Fibroblast of the aortic adventitia (primary cell): ENCODE results near the gene HOXB7. TPM values are rescaled to one million over a fixed set of nuclear protein-coding genes. Genes with fewer than 3 reads are reported as not detected.

Experiments used
- DNase-seq: peaks from one replicate; pipeline ENCODE4 v3.0.0-alpha.2; 2010; ENCODE audit warnings: low read depth
- H3K4me3 ChIP-seq: 2 replicates; pipeline ENCODE4 v1.5.1; 2011; ENCODE audit warnings: low read depth, mild to moderate bottlenecking, control low read depth, low read length, moderate library complexity
- CTCF ChIP-seq: IDR thresholded peaks from 2 replicates; pipeline ENCODE4 v1.5.1; 2011; ENCODE audit warnings: mild to moderate bottlenecking, low read length, control low read depth, inconsistent platforms; ENCODE audit not compliant: insufficient read depth
- total RNA-seq: library from RNA; depleted of rRNA; stranded (reverse); fragments of >200 nt; gene quantifications from 2 replicates; pipeline ENCODE4 v1.2.3, GENCODE V29; 2012; ENCODE audit warnings: low replicate concordance

HOXB7 gene
- total RNA-seq, 1 donor: 0.18 TPM

GRCh38 chr17:48575066-48575582 lies 35.7 kb downstream of the HOXB7 start:
- peak; percentile 74 for DNase-seq
- no peak for TF ChIP-seq CTCF
- peak overlapping the region; percentile 59 for H3K4me3 ChIP-seq

GRCh38 chr17:48574505-48575065 lies 36.2 kb downstream of the HOXB7 start:
- DNase-seq: no peak
- peak overlapping the region; percentile 59 for H3K4me3 ChIP-seq
- TF ChIP-seq CTCF: no peak

GRCh38 chr17:48571826-48572417 lies 38.9 kb downstream of the HOXB7 start:
- peak; percentile 55 for DNase-seq
- peak overlapping the region; percentile 59 for H3K4me3 ChIP-seq
- TF ChIP-seq CTCF: no peak

DNA sequence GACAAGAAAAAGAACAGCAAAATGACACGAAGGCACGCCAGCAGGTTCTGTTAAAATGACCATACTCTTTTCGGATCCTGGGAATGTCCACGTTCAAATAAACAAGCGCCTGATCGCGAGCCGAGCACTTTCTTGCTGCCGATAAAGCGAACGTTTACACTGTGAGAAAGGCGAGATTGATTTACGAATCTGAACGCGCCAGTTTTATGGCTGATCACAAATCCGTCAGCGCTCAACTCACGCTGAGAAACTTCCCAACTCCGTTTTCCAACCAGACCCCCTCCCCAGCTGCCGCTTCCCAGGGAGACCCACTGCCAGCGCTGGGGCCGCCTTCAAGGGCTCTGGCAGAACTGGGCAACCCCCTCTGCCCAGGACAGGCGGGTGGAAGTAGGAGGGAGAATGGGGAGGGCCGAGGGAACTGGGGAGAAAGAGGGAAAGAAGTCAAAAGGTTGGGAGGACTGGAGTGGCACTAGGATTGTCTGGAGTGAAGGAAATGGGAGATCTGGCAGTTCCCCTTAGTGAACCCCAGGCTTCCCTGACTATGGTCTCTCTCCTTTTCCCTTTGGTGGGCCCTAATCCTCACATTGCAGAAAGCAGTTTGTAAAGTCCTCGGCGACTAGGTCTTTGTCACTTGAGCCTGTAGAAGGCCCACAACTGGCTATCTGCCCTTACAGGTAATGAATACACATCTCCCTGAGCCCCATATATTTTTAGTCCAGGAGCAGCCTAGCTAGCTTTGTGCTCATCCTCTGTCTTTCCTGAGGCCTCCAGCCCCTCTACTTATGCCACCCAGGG lies 39.6 kb downstream of the HOXB7 start:
- peak; percentile 65 for DNase-seq
- peak overlapping the region; percentile 55 for H3K4me3 ChIP-seq

DNA sequence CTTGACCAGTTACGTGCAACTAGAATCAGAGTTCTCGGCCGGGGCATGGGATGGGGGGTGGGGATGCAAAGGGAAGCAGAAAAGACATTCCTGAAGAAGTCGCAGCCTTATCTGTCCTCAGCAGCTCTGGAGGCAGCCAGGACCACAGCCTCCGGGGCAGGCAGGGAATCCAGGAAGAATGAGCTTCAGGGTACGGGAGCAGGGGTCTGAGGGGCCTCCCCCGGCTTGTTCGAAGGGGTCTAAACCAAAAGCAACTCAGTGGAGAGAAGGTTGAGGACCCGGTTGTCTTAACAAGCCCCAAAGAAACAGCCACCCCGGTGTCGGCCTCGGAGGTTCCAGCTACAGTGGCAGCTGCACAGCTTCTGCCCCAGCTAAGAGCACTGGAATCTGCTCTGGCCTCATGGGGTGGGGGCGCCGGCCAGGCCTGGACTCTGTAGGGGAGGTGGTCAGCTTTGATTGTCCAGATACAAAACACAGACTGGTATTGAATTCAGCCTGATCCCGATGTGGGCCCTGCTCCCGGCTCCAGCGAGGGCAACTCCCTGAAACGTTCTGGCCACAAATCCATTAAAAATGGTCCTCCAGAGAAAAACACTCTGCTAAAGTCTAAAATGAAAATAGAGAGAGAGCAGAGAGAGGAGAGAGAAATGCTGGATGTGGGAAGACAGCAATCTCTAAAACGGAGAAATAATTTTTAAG lies 40.3 kb downstream of the HOXB7 start:
- peak overlapping the region; percentile 55 for H3K4me3 ChIP-seq
- no peak for TF ChIP-seq CTCF
- peak; percentile 61 for DNase-seq

More for the DNA sequence above, 39.6 kb downstream of the HOXB7 start:
- TF ChIP-seq CTCF: no peak

DNA sequence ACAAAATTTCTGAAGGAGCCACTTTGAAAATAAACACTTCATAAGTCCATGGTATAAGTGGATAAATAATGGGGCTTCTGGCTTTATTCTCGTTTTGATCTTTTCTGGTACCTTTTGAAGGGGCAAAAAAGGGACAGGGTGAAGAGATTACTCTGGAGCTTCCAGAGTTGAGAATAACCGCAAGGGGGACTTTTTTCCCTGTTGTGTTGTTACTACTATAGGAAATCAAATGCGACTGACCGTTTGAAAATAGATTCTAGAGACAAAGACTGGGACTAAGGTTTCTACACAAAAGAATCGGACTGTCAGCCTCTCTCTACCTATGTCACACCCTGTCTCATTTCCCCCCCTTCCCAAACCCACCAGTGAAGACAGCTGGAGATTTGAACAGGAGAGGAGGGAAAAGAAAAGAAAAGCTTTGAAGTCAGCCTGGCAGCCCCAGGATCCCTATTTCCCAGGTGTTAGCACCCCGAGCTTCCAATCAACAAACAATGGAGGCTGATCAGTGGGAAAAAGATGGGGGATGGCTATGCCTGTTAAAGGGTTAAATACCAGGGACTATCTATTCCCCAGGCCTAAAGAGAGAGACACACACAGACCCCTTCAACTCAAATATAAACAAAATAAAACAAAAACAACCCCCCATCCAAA lies 41.0 kb downstream of the HOXB7 start:
- peak; percentile 35 for TF ChIP-seq CTCF
- peak; percentile 68 for DNase-seq
- peak overlapping the region; percentile 55 for H3K4me3 ChIP-seq
